Left kidney (tissue), 2 donors: ENCODE data around the gene RRBP1. TPM values are rescaled to one million over a fixed set of nuclear protein-coding genes. Genes with fewer than 3 reads are reported as not detected.

Experiments used
- DNase-seq: peaks from one replicate; pipeline ENCODE4 v3.0.0-alpha.2; 2013
- polyA plus RNA-seq: library from polyadenylated mRNA; unstranded; fragments of 120-200 nt; gene quantifications from one replicate; pipeline ENCODE4 v1.2.1, GENCODE V29; 2013; ENCODE audit not compliant: insufficient read length

RRBP1 gene
- polyA plus RNA-seq, 1 donor = 117 TPM

DNA sequence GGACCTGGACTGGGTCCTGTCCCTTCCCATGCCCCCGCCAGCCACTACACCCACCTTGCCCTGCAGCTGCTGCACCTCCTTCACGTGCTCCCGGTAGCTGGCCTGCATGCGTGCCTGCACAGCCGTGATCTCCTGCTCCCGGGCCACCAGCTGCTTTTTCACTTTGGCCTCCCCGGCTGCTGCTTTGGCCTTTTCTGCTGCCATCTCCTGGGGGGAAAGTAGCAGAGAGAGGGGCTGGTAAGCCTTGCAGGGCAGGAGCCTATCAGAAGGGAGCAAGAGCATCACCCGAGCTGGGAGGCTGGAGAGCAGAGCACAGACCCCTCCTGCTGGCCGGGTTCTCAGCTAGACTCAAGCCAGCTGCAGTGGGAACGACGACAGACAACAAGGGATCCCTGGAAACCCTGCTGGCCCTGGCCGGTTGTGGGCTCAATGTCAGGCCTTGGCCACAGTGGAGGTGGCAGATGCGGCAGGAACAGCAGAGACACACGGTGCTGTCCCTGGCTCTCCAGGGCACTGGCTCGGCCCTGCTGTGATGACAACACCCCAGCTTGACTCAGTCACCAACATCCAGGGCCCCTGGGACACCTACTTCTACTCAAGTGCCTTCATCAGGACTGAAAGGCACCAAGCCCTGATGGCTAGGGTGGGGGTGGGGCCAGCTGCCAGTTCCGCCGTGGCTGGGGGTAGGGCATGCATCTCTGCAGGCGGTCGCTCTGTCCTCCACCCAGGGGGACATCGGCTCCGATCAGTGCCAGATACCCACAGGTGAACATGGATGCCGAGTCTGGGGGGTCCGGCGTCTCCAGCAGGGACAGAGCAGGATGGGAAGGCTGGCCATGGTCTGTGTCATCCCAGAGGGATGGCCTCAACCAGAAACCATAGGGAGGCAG is 45.3 kb downstream of the RRBP1 start:
- no peak for DNase-seq

DNA sequence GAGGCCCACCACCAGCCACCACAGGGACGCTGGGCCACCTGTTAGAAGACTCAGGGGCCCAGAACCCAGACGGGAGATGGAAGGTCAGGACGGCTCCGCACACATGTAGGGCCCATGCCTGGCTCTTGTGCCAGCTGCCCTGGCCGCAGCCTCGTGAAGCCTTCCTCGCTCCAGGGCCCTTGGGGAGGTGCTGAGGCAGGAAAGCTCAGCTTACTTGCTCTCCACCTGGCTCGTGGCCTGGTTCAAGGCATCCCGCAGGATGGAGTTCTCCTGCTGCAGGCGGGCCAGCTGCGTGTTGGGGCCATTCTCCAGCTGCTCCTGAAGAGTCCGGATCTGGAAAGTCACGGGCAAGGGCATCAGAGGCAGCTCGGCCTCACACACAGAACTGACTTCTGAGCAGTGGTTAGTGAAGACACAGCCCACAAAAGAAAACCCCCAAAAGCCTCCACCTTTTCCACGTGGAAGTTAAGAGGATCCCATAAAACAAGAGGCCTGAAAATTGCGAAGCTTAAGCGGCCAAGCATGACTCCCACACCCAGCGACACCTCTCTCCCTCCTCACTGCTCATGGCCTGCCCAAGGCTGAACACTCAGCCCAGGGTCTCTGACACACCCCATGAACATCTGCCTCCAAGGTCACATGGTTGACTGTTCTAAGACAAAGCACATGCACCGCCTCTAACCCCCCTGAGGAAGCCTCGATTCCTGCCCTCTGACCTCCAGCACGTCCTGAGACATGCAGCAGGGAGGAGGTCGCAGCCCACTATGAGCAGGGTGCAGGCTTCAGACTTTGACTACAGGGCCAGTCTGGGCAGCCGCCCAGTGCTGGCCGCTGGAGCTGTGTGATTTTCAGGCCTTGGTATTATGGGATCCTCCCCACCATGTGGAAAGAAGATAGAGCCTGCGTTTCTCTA is 46.5 kb downstream of the RRBP1 start:
- no peak for DNase-seq

DNA sequence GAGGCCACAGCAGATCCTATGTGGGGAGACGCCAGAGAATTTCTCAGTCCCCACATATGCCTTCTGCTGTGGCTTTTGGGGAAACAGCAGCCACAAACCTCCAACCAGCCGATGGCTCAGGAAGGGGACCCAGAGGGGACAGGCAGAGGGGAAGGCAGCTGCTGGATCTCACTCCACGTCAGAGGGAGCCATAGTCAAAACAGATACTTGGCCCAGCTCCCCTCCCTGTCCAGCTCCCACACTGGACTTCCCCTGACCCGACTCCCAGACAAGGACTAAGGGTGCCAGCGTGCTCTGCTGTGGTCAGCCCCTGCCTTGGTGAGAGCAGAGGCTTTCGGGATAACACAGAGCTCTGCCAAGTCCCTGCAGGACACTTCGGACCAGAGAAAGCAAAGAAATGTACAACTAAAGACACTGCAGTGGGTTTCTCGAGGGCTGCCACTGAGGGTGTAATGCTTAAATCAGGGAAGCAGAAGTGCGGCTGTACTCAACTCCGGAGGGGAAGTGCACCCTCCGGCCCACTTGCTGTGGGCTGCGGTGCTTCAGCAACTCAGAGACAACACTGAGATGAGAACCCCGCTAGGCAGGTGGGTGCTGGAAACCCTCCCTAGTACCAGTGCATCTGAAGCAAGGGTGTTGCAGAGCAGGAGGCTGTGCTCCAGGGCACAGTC is 47.2 kb downstream of the RRBP1 start:
- DNase-seq = no peak

DNA sequence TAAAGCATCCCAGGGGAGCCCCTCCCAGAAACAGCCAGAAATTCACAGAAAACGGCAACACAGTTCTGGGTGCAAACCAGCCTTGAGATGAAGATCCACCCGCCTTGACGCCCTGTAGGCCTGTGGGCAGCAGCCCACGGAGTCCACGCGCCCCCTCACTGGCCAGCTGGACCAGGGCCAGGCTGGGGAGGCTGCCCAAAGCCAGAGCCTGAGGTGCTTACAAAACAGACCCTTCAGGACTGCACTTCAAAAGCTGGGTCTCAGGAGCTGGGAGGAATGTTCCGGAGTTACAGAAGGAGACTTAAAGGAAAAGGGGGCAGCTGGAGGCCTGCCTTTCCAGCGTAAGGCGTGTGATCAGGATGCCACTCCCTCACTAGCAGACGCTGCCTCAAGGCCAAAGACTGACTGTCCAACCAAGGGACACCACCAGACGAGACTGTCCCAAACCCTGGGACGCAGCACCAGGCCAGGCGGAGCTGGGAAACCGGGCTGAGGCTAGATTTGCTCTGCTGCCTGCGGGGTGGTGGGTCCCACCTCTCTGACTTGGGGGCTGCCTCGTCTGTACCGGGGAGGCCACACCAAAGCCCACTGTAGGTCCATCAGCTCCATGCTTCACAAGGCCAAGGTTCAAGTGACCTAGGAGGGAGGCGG is 48.1 kb downstream of the RRBP1 start:
- DNase-seq = no peak

DNA sequence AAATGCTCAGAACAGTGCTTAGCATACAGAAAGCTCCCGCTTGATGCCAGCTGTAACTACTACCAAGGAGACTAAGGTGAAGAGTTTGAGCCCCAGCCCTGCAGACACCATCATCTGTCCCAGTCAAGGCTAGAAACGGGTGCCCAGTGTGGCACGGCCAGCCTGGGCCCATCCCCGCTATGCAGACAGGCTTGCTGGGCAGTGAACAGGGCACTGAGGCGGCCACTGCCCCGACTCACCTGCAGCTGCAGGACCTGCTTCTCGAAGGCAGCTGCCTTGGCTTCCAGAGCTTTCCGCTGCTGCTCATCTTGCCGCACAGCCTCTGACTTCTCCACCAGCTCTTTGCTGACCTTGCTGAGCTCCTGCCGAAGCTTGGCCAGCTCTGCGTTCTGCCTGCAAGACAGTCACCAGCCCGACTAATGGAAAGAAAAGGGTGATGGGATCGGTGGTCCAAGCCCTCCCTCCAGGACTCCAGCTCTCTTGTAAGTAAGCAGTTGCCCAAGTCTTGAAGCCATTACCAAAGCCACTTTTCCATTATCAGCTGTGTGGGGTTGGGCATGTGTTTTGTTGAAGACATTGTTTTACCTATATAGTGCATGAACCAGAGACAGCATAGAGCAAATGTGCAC is 48.7 kb downstream of the RRBP1 start:
- DNase-seq = no peak

DNA sequence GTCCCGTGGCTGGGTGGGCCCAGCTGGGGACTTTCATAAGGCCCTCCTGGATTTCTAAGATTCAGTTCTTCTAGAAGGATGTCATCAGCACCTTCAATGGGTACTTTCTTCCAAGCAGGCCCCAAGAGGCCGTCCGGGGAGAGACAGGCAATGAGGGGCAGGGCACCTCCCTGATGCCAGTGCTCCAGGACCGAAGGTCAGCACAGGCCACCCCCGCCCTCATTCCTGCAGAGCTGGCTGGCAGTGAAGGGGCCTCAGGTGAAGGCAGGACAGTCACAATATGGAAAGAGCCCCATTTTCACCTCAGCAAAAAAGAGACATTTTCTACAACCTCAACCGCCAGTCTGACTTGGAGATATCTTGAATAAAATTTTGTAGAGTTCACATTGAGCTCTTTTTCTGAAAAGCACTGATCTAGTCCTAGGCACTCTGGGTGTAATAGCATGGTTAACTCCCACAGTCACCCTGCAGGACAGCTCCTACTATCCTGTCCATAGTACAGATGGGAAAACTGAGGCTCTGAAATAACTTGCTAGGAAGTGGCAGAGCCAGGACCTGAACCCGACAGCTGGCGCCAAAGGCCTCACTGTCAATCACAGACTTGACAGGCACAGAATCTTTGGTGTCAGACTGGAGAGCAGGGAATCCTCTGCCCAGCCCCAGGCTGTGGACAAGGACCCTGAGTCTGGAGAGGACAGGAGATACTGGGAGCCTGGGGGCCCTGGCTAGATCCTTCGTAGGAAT is 50.3 kb downstream of the RRBP1 start:
- no peak for DNase-seq

DNA sequence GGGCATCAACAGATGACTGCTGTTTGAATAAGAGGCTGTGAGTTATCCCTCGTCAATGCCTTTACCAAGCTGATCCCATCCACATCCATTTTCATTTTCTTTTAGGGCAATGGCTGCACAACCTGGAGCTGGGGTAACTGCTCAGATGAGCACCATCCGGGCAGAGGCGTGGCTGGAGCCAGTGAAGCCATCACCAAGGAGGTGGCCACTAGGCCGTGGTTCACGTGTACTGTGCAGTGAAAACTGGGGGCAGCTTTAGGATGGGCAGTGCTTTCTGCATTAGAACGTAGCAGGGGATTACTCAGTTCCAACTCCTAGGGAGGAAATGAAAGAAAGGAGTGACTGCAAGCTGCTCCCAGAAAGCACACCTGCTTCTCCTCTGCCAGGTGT is 51.2 kb downstream of the RRBP1 start:
- DNase-seq = no peak

DNA sequence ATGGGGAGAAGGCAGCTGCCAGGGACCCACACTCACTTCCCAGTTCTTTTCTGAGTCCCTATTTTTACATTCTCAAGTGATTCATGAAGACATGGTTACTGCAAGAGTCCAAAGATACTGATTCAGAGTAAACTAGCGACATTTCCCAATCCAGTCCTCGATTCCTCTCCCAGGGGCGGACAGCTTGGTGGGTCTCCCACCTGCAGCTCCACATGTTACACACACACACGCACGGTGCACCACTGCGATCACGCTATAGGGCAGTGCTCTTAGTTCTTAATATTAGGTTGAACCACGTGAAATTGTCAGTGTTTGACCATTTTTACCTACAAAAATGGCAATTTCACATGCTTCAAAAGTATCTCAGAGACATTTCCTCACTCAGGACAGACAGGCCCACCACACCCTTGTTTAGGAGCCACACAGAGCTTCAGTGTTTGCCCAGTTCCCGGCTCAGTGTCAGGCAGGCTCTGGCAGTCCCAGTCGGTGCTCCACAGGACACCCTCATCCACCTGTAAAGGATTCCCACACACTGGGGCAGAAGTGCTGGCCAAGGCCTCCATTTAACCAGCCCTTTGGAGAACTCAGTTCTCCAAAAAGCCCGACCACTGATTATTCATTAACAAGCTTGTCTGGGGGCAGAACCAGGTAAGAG is 51.8 kb downstream of the RRBP1 start:
- DNase-seq = no peak

DNA sequence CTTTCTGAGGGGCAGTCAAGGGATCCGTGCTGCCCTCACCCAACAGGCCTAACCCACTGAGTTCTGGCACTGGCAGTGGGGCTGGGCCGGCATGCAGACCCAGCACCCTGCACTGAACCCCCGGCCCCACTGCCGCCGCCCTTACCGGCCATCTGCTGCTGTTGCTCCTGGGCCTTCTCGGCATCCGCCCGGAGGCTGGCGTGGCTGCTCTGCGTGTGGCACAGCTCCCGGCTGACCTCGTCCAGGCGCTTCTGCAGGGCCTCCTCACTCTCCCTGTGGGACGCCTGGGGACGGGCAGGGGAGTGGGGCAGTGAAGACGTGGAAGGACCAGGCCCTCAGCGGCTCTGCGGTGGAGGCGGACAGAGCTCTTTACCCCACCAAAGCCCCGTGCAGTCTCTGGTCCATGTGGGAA is 52.4 kb downstream of the RRBP1 start:
- no peak for DNase-seq

DNA sequence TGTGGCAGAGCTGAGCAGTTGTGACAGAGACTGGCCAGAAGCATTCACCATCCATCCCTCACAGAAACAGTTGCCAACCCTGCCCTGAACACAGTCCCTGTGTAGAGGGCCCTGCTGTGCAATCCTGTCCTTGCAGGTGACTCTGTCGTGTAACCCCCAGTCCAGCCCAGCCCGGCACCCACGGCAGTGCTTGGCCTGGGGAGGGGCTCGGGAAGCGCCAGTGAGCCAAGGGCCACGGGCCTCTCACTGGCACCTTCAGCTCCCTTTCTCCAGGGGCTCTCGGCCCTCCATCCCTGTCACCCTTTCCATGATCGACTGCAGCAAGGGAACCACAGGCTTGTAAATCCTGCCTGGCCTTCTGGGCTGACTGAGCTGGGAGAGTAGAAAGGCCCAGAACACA is 53.0 kb downstream of the RRBP1 start:
- no peak for DNase-seq

DNA sequence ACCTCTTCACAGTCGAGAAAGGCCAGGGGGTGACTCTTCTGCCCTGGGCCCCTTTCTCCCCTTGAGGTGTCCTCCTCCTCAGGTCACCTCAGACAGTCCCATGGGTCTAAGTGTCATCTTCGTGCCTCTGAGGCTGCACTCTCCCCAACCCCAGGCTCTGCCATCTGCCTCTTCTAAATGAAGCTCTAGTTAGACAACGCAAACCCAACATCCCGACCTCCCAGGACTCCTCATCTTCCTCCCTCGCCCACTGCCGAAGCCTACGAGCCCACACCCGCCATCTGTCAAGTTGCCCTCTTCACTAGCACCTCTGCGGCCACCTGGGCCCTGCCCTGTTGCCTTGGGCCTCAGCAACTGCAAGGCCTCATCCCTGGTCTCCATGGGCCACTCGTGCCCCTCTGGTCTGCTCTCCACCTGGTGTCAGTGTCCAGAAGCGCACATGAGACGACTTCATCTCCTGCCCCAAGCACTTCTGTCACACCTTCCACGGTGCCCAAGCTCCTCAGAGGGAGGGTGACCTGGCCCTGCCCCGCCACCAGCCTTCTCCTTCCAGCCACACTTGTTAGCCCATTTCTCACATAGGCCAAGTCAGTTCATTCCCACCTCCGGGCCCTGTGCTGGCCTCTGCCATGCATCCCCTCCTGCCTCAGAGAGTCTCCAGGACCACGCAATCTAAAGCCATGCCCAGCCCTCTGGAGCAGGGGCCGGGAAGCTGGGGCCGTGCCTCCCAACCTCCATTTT is 53.8 kb downstream of the RRBP1 start:
- no peak for DNase-seq

DNA sequence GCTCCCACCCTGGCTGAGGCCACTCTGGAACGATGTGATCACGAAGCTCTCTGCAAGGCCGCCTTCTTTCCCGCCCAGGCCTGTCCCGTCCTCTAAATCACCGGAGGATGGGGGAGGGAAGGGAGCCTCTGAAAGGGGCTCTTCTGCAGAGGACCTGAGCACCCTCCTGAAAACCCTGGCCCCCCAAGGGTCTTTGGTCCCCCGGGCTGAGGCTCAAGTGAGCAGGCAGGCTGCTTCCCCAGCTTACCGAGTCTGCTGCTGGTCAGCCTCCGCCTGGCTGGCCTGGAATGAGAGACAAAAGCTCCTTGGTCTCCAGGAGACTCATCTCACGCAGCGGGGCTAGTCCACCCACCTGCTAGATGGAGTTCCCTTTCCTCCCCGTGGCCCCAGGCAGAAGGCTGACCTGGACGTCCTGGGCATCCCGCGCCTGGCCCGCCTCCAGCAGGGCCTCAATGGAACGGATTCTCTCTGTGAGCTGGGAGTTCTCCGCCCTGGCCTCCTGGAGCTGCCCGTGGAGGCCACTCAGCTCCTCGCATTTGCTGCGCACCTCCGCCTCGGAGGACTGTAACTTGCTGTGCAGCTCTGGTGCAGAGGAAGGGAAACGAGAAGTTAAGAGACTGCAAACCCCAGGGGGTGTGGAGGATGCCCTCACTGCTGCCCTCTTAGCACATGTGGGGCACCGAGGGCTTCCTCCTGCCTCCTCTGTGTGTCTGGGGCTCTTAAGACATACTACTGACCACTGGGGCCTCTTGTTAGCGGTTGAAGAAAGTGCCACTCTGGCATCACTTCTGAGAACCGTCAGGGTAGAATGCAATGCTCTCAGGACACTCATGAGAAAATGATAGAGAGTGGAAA is 54.7 kb downstream of the RRBP1 start:
- DNase-seq = no peak

DNA sequence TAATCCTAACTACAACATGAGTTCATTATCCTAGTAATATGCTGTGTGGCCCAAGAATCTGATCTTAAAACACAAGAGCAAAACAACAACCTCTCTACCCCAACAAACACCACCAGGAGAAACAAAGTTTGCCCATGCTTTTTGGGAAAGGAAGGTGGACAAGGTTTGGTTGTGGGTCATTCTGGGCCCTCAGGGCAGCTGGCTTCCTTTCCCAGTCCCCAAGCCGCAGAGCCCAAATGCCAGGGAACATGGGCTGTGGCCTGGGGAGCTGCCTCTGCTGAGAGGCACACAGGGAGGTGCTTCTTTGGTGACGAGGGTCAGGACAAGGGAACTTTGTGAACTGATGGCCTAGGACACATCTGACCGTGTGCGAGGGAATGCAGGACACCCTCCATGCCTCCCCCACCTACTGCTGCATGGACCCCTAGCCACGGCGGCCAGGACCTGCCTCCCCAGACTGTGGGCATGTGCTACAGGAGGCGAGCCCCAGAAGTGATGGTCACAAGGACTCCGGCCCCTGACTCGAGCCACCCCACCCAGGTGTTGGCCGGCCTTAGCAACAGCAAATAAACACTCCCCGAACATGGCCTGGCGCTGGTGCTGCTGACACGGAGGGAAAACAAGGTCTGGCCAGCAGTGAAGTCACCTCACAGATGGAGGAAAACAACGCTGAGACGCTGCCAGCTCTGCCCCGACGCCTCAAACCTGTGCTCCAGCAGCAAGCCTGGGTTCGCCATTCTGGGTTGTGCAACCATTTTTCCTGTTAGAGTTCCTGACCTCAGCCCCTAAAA is 55.6 kb downstream of the RRBP1 start:
- DNase-seq = no peak

DNA sequence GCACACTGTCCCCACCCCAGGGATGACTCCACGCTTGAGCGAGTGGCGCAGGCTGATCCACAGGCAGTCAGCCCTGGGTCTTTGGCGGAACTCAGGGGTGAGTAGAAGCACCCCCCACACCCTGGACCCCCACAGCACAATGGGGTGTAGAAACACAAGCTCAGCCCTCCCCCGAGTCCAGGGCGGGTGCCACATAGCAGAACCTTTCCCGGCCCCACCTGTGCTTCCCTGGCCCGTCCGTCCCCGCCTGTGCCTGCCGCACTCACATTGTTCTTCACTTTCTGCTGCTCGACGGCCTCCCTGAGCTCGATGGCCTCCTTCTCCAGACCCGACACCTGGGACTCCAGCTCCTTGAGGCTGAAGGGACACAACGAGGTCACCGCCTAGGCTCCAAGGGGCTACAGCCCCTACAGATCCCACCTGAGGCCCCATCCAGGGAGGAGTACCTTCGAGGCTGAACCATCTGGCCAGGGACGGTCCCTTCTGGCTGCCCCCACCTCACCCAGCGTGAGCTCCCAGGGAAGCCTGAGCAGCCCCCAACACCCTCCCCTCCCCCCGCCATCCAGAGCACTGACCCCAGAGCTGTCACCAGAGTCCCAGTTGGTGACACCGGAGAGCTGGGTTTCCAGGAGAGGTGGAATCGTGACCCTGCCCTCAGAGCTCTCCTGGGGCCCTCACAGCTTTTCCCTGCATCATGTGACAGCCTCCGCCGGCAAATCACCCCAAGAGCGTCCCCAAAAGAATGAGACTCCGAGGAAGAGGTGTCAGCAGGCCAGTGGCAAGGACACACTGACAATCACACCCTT is 56.6 kb downstream of the RRBP1 start:
- DNase-seq = no peak

DNA sequence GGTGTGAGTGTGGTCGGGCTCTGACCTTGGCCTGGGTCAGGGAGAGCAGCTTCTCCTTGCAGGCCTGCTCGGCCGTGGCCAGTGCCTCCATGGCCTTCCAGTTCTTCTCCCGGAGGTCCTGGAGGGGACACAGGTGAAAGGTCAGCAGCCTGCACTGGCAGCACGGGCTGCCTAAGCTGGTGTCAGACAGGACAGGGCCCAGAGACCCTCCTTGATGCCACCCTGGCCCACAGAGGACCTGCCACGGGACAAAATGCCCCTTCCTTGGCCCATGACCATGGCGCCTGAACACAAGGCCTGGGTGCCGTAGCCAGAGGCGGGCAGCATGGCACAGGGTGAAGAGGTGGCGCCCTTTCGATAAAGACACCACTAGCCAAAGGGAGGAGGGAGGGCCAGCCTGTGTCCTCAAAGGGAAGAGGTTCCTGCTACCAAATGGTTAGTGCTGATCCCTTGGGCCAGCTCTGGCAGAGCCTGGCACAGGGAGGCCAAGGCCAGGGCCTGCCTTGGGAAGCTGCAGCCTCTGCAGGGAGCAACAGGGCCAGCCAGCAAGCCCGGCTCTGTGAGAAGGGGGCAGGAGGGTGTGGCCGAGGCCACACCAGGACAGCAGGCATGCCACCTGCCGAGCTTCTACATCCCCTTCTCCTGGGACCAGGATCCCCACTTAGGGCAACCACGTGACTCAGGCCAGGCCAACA is 57.3 kb downstream of the RRBP1 start:
- DNase-seq = no peak

DNA sequence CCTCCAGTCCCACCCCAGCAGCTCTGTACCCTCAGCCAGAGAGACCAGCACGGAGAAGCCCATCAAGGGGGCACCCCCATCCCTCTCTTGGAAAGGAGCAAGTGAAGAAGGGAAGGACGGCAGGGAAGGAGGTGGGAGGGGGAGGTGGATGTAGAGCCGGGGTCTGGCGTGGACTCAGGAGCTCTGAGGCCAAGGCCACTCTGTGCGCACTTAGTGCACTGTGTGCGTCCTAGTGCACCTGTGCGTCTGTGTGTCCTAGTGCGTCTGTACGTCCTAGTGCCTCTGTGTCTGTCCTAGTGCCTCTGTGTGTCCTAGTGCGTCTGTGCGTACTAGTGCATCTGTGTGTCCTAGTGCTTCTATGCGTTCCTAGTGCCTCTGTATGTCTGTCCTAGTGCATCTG is 58.0 kb downstream of the RRBP1 start:
- no peak for DNase-seq
